DOHH2 (cell line): ENCODE data around the gene CES4A.
"Not testable (repeated sequence)": the region's sequence is repeated elsewhere in the genome, so short reads cannot be mapped to it uniquely, and the experiment has no call there.

Experiments
- H3F3A ChIP-seq: fragments of 200-600 bp; sonication (generic), shearing (Covaris generic); 2 replicates; pipeline ENCODE4 v1.6.0; 2016; ENCODE audit warnings: antibody characterized with exemption, mild to moderate bottlenecking; ENCODE audit not compliant: control insufficient read depth, insufficient read depth
- H3K27ac ChIP-seq: fragments of 200-600 bp; sonication (generic); 2 replicates; pipeline ENCODE4 v1.5.1; 2014; ENCODE audit warnings: low read depth, mild to moderate bottlenecking, low read length, moderate library complexity
- H3K27me3 ChIP-seq: fragments of 200-600 bp; sonication (generic); 2 replicates; pipeline ENCODE4 v1.6.1; 2014; ENCODE audit warnings: mild to moderate bottlenecking, low read length, mixed read lengths; ENCODE audit not compliant: control insufficient read depth
- H3K36me3 ChIP-seq: fragments of 200-600 bp; sonication (generic); 2 replicates; pipeline ENCODE4 v1.6.1; 2014; ENCODE audit warnings: mild to moderate bottlenecking, low read length, moderate library complexity, mixed read lengths; ENCODE audit not compliant: control insufficient read depth
- H3K4me1 ChIP-seq: fragments of 200-600 bp; sonication (generic); 2 replicates; pipeline ENCODE4 v1.6.1; 2014; ENCODE audit warnings: mild to moderate bottlenecking, low read length, mixed read lengths; ENCODE audit not compliant: control insufficient read depth
- H3K4me2 ChIP-seq: fragments of 200-600 bp; sonication (generic); 2 replicates; pipeline ENCODE4 v1.6.0; 2014; ENCODE audit warnings: mild to moderate bottlenecking, low read length, moderate library complexity
- H3K4me3 ChIP-seq: fragments of 200-600 bp; sonication (generic); 2 replicates; pipeline ENCODE4 v1.5.1; 2014; ENCODE audit warnings: mild to moderate bottlenecking, low read length, mixed read lengths
- H3K79me2 ChIP-seq: fragments of 200-600 bp; sonication (generic); 2 replicates; pipeline ENCODE4 v1.6.1; 2014; ENCODE audit warnings: mild to moderate bottlenecking, low read length, mixed read lengths; ENCODE audit not compliant: control insufficient read depth
- H3K9me2 ChIP-seq: fragments of 200-600 bp; sonication (generic); replicated peaks from 2 replicates; pipeline ENCODE4 v1.6.1; 2014; ENCODE audit warnings: mild to moderate bottlenecking, low read length, mixed read lengths; ENCODE audit not compliant: control insufficient read depth
- H3K9me3 ChIP-seq: fragments of 200-600 bp; sonication (generic); 2 replicates; pipeline ENCODE4 v1.6.1; 2014; ENCODE audit warnings: antibody characterized with exemption, low read length, mixed read lengths; ENCODE audit not compliant: control insufficient read depth, insufficient read depth
- H4K20me1 ChIP-seq: fragments of 200-600 bp; sonication (generic); 2 replicates; pipeline ENCODE4 v1.6.0; 2014; ENCODE audit warnings: low read depth, mild to moderate bottlenecking, antibody characterized with exemption, low read length, moderate library complexity; ENCODE audit not compliant: control insufficient read depth, insufficient read depth
- EZH2phosphoT487 ChIP-seq: fragments of 200-600 bp; sonication (generic); IDR thresholded peaks from 2 replicates; pipeline ENCODE4 v1.6.1; 2017; ENCODE audit warnings: borderline replicate concordance, mild to moderate bottlenecking, antibody characterized with exemption, low read length, moderate library complexity, mixed read lengths
- TF ChIP-seq, protein P1 (sequence below): fragments of 200-600 bp; sonication (generic); IDR thresholded peaks from one replicate; pipeline ENCODE4 v1.5.1; 2014; ENCODE audit warnings: antibody characterized with exemption, mild to moderate bottlenecking, low read depth, low read length; ENCODE audit not compliant: poor library complexity, severe bottlenecking

The CES4A gene

DNA sequence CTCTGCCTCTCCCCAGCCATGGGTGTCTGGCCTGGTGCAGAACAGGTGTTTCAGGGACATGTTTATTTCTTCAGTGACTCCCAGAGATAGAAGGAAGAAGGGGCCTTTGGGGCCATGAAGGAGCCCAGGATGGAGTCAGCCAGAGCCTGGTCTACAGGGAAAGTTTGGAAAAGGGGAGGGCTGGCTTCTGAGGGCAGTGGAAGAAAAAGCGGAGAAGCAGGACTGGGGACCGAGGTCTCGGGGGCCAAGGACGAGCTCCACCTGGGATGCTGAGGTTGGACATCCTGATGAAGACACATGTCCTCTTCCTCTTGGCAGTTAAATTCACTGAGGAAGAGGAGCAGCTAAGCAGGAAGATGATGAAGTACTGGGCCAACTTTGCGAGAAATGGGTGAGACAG is 45.4 kb upstream of the CES4A start:
- no peaks in the 10 kb centered on the region for H3F3A ChIP-seq
- no peaks in the 10 kb centered on the region for H3K9me3 ChIP-seq
- H3K9me2 ChIP-seq = no peaks in the 10 kb centered on the region
- peaks cover 41% of the 10 kb centered on the region for H3K36me3 ChIP-seq
- peaks cover 10% of the 10 kb centered on the region for H3K4me1 ChIP-seq
- no peak overlapping the region for H3K27ac ChIP-seq
- TF ChIP-seq EZH2phosphoT487 = no peak
- TF ChIP-seq, protein P1, sequence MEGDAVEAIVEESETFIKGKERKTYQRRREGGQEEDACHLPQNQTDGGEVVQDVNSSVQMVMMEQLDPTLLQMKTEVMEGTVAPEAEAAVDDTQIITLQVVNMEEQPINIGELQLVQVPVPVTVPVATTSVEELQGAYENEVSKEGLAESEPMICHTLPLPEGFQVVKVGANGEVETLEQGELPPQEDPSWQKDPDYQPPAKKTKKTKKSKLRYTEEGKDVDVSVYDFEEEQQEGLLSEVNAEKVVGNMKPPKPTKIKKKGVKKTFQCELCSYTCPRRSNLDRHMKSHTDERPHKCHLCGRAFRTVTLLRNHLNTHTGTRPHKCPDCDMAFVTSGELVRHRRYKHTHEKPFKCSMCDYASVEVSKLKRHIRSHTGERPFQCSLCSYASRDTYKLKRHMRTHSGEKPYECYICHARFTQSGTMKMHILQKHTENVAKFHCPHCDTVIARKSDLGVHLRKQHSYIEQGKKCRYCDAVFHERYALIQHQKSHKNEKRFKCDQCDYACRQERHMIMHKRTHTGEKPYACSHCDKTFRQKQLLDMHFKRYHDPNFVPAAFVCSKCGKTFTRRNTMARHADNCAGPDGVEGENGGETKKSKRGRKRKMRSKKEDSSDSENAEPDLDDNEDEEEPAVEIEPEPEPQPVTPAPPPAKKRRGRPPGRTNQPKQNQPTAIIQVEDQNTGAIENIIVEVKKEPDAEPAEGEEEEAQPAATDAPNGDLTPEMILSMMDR = no peak
- H4K20me1 ChIP-seq = no peaks in the 10 kb centered on the region
- peaks cover 7% of the 10 kb centered on the region for H3K27me3 ChIP-seq
- no peak overlapping the region for H3K4me3 ChIP-seq
- H3K4me2 ChIP-seq = no peak overlapping the region
- H3K79me2 ChIP-seq = no peaks in the 10 kb centered on the region

- Histone ChIP-seq H3K9me3 (no peaks in the 10 kb centered on the region), H3K9me2 (no peaks in the 10 kb centered on the region), H3K4me1 (peaks cover 16% of the 10 kb centered on the region), H4K20me1 (no peaks in the 10 kb centered on the region), H3K79me2 (no peaks in the 10 kb centered on the region), H3K27me3 (peaks cover 13% of the 10 kb centered on the region), H3K4me3 (no peak overlapping the region), H3K27ac (no peak overlapping the region), H3K4me2 (no peak overlapping the region), H3K36me3 (peaks cover 38% of the 10 kb centered on the region), H3F3A (no peaks in the 10 kb centered on the region)
- TF ChIP-seq EZH2phosphoT487 = no peak
- TF ChIP-seq, protein P1 = no peak
Observed at GRCh38 chr16:66943426-66944053, 44.8 kb upstream of the CES4A start.

DNA sequence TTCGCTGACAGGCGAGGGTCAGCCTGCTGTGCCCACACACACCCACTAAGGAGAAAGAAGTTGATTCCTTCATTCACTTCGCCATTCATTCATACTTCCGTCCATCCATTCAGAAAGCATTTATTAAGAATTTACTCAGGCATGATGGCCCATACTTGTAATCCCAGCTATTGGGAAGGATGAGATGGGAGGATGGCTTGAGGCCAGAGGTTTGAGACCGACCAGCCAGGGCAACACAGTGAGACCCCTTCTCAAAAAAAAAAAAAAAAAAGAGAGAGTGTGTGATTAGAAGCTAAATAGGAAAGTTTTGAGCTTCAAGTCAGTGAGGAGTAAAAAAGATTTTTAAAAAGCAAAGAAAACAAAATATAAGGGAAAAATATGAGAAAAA is 44.3 kb upstream of the CES4A start:
- H3K4me2 ChIP-seq = no peak overlapping the region
- H3K4me3 ChIP-seq = no peak overlapping the region
- H3F3A ChIP-seq = no peaks in the 10 kb centered on the region
- no peaks in the 10 kb centered on the region for H3K79me2 ChIP-seq
- H3K36me3 ChIP-seq = peaks cover 37% of the 10 kb centered on the region
- TF ChIP-seq EZH2phosphoT487 = no peak
- TF ChIP-seq, protein P1 = no peak
- no peaks in the 10 kb centered on the region for H3K9me3 ChIP-seq
- H3K27ac ChIP-seq = no peak overlapping the region
- H3K27me3 ChIP-seq = peaks cover 18% of the 10 kb centered on the region
- peaks cover 18% of the 10 kb centered on the region for H3K4me1 ChIP-seq
- no peaks in the 10 kb centered on the region for H3K9me2 ChIP-seq
- H4K20me1 ChIP-seq = no peaks in the 10 kb centered on the region

DNA sequence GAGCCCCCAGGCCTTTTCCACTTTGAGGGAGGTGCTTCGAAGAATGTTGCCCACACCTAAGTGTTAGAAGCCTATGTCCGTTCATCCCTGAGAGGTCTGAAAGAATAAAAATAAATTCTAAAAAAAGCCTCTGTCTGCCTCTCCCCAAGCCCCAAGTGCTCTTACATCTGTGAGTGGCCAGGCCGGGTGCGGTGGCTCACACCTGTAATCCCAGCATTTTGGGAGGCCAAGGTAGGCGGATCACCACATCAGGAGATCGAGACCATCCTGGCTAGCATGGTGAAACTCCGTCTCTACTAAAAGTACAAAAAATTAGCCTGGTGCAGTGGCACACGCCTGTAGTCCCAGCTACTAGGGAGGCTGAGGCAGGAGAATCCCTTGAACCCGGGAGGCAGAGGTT is 43.4 kb upstream of the CES4A start:
- not testable (repeated sequence) for H3K27ac ChIP-seq, H4K20me1 ChIP-seq, H3K79me2 ChIP-seq

More for the DNA sequence above, 43.4 kb upstream of the CES4A start:
- H3K9me2 ChIP-seq, H3K9me3 ChIP-seq, H3K4me2 ChIP-seq, H3K4me3 ChIP-seq, H3F3A ChIP-seq: not testable (repeated sequence)
- H3K4me1 ChIP-seq = peaks cover 18% of the 10 kb centered on the region
- peaks cover 29% of the 10 kb centered on the region for H3K36me3 ChIP-seq
- H3K27me3 ChIP-seq = peaks cover 27% of the 10 kb centered on the region
